ENCODE data around the gene LIN54. TPM values are rescaled to one million over a fixed set of nuclear protein-coding genes. Genes with fewer than 3 reads are reported as not detected.

LIN54 gene
- total and polyA plus RNA-seq, 4 experiments from 2014 or later: 7.6 to 21.7 (median 15.5) TPM

DNA sequence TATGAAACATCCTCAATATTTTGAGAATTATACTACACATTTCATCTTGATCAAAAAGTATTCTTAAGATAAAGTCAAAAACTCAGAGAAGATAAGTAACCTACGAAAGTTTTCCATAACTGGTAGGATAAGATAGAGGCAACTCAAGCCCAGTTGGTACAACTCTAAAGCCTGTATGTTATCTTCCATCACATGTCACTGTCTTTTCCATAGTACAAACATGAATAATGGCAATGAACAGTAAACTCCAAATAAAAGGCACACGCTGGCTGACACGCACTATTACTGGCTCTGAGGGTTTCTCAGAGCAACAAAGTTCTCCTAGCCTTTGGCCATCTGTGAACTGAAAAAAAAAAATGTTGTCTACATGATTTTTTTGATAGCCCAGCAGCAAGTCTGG is 27.2 kb downstream of the LIN54 start:
- H3K36me3 ChIP-seq (ENCODE audit: insufficient read depth, low read length): peaks cover 15% of the 10 kb centered on the region
- H3K27me3 Mint-ChIP-seq: no peaks in the 10 kb centered on the region
- H3K27me3 ChIP-seq (ENCODE audit: insufficient read depth, low read length): no peaks in the 10 kb centered on the region
- peaks cover 6 to 13% (median 10%) of the 10 kb centered on the region in 4 donors for H3K4me1 Mint-ChIP-seq
- CTCF ChIA-PET (ENCODE audit: partially characterized antibody): no interaction called here
- peaks cover 3% of the 10 kb centered on the region for H3K4me1 ChIP-seq (ENCODE audit: insufficient read depth, low read length)
- POLR2A ChIA-PET (ENCODE audit: partially characterized antibody): no interaction called here
- H3K4me3 ChIP-seq (ENCODE audit: low read length in 2 of 2): no peak overlapping the region
- H3K4me3 Mint-ChIP-seq: no peak overlapping the region
- no peak overlapping the region for H3K27ac ChIP-seq (ENCODE audit: low read depth, low read length)
- H3K27ac Mint-ChIP-seq: peak overlapping the region in 1 of 7 donors; percentile 25
- peaks cover 14 to 29% of the 10 kb centered on the region in 2 donors for H3K36me3 Mint-ChIP-seq
- intact Hi-C loops (cut with micrococcal nuclease): no loop called here
- DNase-seq: no peak
- peaks cover 0 to 3% (median 0%) of the 10 kb centered on the region in 8 donors for H3K9me3 Mint-ChIP-seq
- no peaks in the 10 kb centered on the region for H3K9me3 ChIP-seq (ENCODE audit: control insufficient read depth in 1 of 2, low read length in 2 of 2)

GRCh38 chr4:82981138-82981537 is 29.5 kb downstream of the LIN54 start:
- CTCF ChIA-PET (ENCODE audit: partially characterized antibody): no interaction called here
- Mint-ChIP-seq H3K4me1 (peaks cover 6 to 12% (median 8%) of the 10 kb centered on the region in 4 donors), H3K4me3 (no peak overlapping the region), H3K27ac (no peak overlapping the region), H3K36me3 (peaks cover 23 to 40% of the 10 kb centered on the region in 2 donors), H3K27me3 (no peaks in the 10 kb centered on the region), H3K9me3 (no peaks in the 10 kb centered on the region)
- Histone ChIP-seq H3K9me3 (ENCODE audit: control insufficient read depth in 1 of 2, low read length in 2 of 2) (no peaks in the 10 kb centered on the region), H3K4me1 (ENCODE audit: insufficient read depth, low read length) (peaks cover 3% of the 10 kb centered on the region), H3K36me3 (ENCODE audit: insufficient read depth, low read length) (peaks cover 28% of the 10 kb centered on the region), H3K27me3 (ENCODE audit: insufficient read depth, low read length) (no peaks in the 10 kb centered on the region), H3K4me3 (ENCODE audit: low read length in 2 of 2) (no peak overlapping the region), H3K27ac (ENCODE audit: low read depth, low read length) (no peak overlapping the region)
- POLR2A ChIA-PET (ENCODE audit: partially characterized antibody): interaction anchor here (0.6 kb wide), 1 partner anchor 408 kb away, joined by 3 read pairs; no protein-coding TSS in a partner anchor
- intact Hi-C loops (cut with micrococcal nuclease): no loop called here
- DNase-seq: no peak

GRCh38 chr4:82975792-82976191 is 34.8 kb downstream of the LIN54 start:
- CTCF ChIA-PET (ENCODE audit: partially characterized antibody): interaction anchor here (0.7 kb wide), 1 partner anchor 25 kb away, joined by 3 read pairs; no protein-coding TSS in a partner anchor
- no peaks in the 10 kb centered on the region for H3K27me3 ChIP-seq (ENCODE audit: insufficient read depth, low read length)
- POLR2A ChIA-PET (ENCODE audit: partially characterized antibody): no interaction called here
- no peak overlapping the region for H3K27ac Mint-ChIP-seq
- no peaks in the 10 kb centered on the region for H3K9me3 ChIP-seq (ENCODE audit: control insufficient read depth in 1 of 2, low read length in 2 of 2)
- no peak overlapping the region for H3K27ac ChIP-seq (ENCODE audit: low read depth, low read length)
- intact Hi-C loops (cut with micrococcal nuclease): no loop called here
- H3K36me3 Mint-ChIP-seq: peaks cover 24 to 39% of the 10 kb centered on the region in 2 donors
- no peak for DNase-seq
- H3K4me3 Mint-ChIP-seq: no peak overlapping the region
- H3K36me3 ChIP-seq (ENCODE audit: insufficient read depth, low read length): peaks cover 13% of the 10 kb centered on the region
- H3K27me3 Mint-ChIP-seq: no peaks in the 10 kb centered on the region
- no peaks in the 10 kb centered on the region for H3K9me3 Mint-ChIP-seq
- H3K4me3 ChIP-seq (ENCODE audit: low read length in 2 of 2): no peak overlapping the region
- no peaks in the 10 kb centered on the region for H3K4me1 ChIP-seq (ENCODE audit: insufficient read depth, low read length)
- peaks cover 0 to 5% (median 0%) of the 10 kb centered on the region in 4 donors for H3K4me1 Mint-ChIP-seq

- H3K9me3 Mint-ChIP-seq: no peaks in the 10 kb centered on the region
- ChIA-PET CTCF (ENCODE audit: partially characterized antibody) (no interaction called here), POLR2A (ENCODE audit: partially characterized antibody) (no interaction called here)
- no peak overlapping the region for H3K4me3 Mint-ChIP-seq
- H3K36me3 ChIP-seq (ENCODE audit: insufficient read depth, low read length): peaks cover 9% of the 10 kb centered on the region
- DNase-seq: no peak
- H3K27ac ChIP-seq (ENCODE audit: low read depth, low read length): no peak overlapping the region
- intact Hi-C loops (cut with micrococcal nuclease): no loop called here
- no peaks in the 10 kb centered on the region for H3K27me3 Mint-ChIP-seq
- peaks cover 32 to 55% of the 10 kb centered on the region in 2 donors for H3K36me3 Mint-ChIP-seq
- H3K27ac Mint-ChIP-seq: no peak overlapping the region
- peaks cover 0 to 1% (median 0%) of the 10 kb centered on the region in 4 donors for H3K4me1 Mint-ChIP-seq
- no peaks in the 10 kb centered on the region for H3K4me1 ChIP-seq (ENCODE audit: insufficient read depth, low read length)
- no peaks in the 10 kb centered on the region for H3K9me3 ChIP-seq (ENCODE audit: control insufficient read depth in 1 of 2, low read length in 2 of 2)
- H3K4me3 ChIP-seq (ENCODE audit: low read length in 2 of 2): no peak overlapping the region
- H3K27me3 ChIP-seq (ENCODE audit: insufficient read depth, low read length): no peaks in the 10 kb centered on the region
Observed at GRCh38 chr4:82969414-82969813, 41.2 kb downstream of the LIN54 start.

GRCh38 chr4:82968972-82969371 is 41.7 kb downstream of the LIN54 start:
- ChIA-PET CTCF (ENCODE audit: partially characterized antibody) (no interaction called here), POLR2A (ENCODE audit: partially characterized antibody) (interaction anchor here (1.5 kb wide), 1 partner anchor 66 kb away, joined by 3 read pairs; the partner anchor contains the start of gene COPS4)
- peaks cover 9% of the 10 kb centered on the region for H3K36me3 ChIP-seq (ENCODE audit: insufficient read depth, low read length)
- H3K9me3 ChIP-seq (ENCODE audit: control insufficient read depth in 1 of 2, low read length in 2 of 2): no peaks in the 10 kb centered on the region
- no peaks in the 10 kb centered on the region for H3K4me1 ChIP-seq (ENCODE audit: insufficient read depth, low read length)
- no peaks in the 10 kb centered on the region for H3K9me3 Mint-ChIP-seq
- H3K4me1 Mint-ChIP-seq: peaks cover 0 to 3% (median under 1%) of the 10 kb centered on the region in 4 donors
- peaks cover 32 to 56% of the 10 kb centered on the region in 2 donors for H3K36me3 Mint-ChIP-seq
- no peak for DNase-seq
- intact Hi-C loops (cut with micrococcal nuclease): no loop called here
- H3K27ac Mint-ChIP-seq: peak overlapping the region in 1 of 7 donors; percentile 64
- H3K4me3 ChIP-seq (ENCODE audit: low read length in 2 of 2): no peak overlapping the region
- no peak overlapping the region for H3K27ac ChIP-seq (ENCODE audit: low read depth, low read length)
- no peak overlapping the region for H3K4me3 Mint-ChIP-seq
- no peaks in the 10 kb centered on the region for H3K27me3 Mint-ChIP-seq
- no peaks in the 10 kb centered on the region for H3K27me3 ChIP-seq (ENCODE audit: insufficient read depth, low read length)

GRCh38 chr4:82965763-82966162 is 44.9 kb downstream of the LIN54 start:
- H3K27me3 ChIP-seq (ENCODE audit: insufficient read depth, low read length): no peaks in the 10 kb centered on the region
- H3K9me3 ChIP-seq (ENCODE audit: control insufficient read depth in 1 of 2, low read length in 2 of 2): no peaks in the 10 kb centered on the region
- H3K27ac ChIP-seq (ENCODE audit: low read depth, low read length): no peak overlapping the region
- peaks cover 44 to 60% of the 10 kb centered on the region in 2 donors for H3K36me3 Mint-ChIP-seq
- H3K4me1 ChIP-seq (ENCODE audit: insufficient read depth, low read length): no peaks in the 10 kb centered on the region
- DNase-seq: no peak
- intact Hi-C loops (cut with micrococcal nuclease): no loop called here
- ChIA-PET POLR2A (ENCODE audit: partially characterized antibody) (no interaction called here), CTCF (ENCODE audit: partially characterized antibody) (no interaction called here)
- no peak overlapping the region for H3K4me3 ChIP-seq (ENCODE audit: low read length in 2 of 2)
- H3K27me3 Mint-ChIP-seq: no peaks in the 10 kb centered on the region
- peaks cover 0 to 4% (median under 1%) of the 10 kb centered on the region in 4 donors for H3K4me1 Mint-ChIP-seq
- H3K9me3 Mint-ChIP-seq: no peaks in the 10 kb centered on the region
- no peak overlapping the region for H3K4me3 Mint-ChIP-seq
- peaks cover 9% of the 10 kb centered on the region for H3K36me3 ChIP-seq (ENCODE audit: insufficient read depth, low read length)
- peak overlapping the region in 2 of 7 donors; percentile 1 to 49 for H3K27ac Mint-ChIP-seq

GRCh38 chr4:82957045-82957444 is 53.6 kb downstream of the LIN54 start:
- H3K4me1 ChIP-seq (ENCODE audit: insufficient read depth, low read length): no peaks in the 10 kb centered on the region
- no peak overlapping the region for H3K27ac ChIP-seq (ENCODE audit: low read depth, low read length)
- no peaks in the 10 kb centered on the region for H3K27me3 Mint-ChIP-seq
- H3K4me3 Mint-ChIP-seq: no peak overlapping the region
- H3K9me3 Mint-ChIP-seq: peaks cover 0 to 3% (median 0%) of the 10 kb centered on the region in 8 donors
- no peaks in the 10 kb centered on the region for H3K9me3 ChIP-seq (ENCODE audit: control insufficient read depth in 1 of 2, low read length in 2 of 2)
- ChIA-PET POLR2A (ENCODE audit: partially characterized antibody) (interaction anchor here (0.6 kb wide), 1 partner anchor 84 kb away, joined by 3 read pairs; no protein-coding TSS in a partner anchor), CTCF (ENCODE audit: partially characterized antibody) (no interaction called here)
- no peaks in the 10 kb centered on the region for H3K36me3 ChIP-seq (ENCODE audit: insufficient read depth, low read length)
- DNase-seq: no peak
- peaks cover 0 to 10% (median 7%) of the 10 kb centered on the region in 4 donors for H3K4me1 Mint-ChIP-seq
- intact Hi-C loops (cut with micrococcal nuclease): no loop called here
- peak overlapping the region in 1 of 7 donors; percentile 21 for H3K27ac Mint-ChIP-seq
- no peak overlapping the region for H3K4me3 ChIP-seq (ENCODE audit: low read length in 2 of 2)
- H3K27me3 ChIP-seq (ENCODE audit: insufficient read depth, low read length): no peaks in the 10 kb centered on the region
- H3K36me3 Mint-ChIP-seq: peaks cover 26% of the 10 kb centered on the region in 2 donors

Data from CD4-positive, alpha-beta memory T cell (primary cell).